ENCODE measurements around the gene AASDH.
A peak's percentile ranks its signal among the peaks of the same experiment; 100 is the strongest.

Gene AASDH

DNA sequence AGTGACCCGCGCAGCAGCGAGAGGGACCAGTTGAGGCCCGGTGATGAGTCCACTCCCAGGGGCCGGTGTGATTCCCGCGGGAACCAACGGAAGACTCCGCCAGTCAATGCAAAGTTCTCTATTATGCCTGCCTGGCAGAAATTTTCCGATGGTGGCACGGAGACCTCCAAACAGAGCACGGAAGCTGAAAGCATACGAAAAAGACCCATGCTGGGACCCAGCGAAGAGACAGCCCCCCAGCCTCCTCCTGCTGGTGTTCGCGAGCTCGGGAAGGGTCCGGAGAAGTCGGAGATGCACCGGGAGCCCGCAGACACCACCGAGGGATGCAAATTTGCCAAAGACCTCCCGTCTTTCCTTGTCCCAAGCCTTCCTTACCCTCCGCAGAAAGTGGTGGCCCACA lies 71.7 kb downstream of the AASDH start:
- no peak for DNase-seq (ENCODE audit: low read depth in 2 of 2)

DNA sequence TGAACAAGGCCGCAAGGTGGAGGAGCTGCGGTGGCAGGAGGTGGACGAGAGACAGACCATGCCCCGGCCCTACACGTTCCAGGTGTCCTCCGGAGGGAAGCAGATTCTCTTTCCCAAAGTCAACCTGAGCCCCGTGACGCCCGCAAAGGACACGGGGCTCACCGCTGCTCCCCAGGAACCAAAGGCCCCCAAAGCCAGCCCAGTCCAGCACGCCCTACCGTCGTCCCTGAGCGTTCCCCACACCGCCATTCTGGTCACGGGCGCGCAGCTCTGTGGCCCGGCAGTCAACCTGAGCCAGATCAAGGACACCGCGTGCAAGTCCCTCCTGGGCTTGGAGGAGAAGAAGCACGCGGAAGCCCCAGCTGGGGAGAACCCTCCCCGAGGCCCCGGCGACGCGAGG lies 72.2 kb downstream of the AASDH start:
- no peak for DNase-seq (ENCODE audit: low read depth in 2 of 2)

DNA sequence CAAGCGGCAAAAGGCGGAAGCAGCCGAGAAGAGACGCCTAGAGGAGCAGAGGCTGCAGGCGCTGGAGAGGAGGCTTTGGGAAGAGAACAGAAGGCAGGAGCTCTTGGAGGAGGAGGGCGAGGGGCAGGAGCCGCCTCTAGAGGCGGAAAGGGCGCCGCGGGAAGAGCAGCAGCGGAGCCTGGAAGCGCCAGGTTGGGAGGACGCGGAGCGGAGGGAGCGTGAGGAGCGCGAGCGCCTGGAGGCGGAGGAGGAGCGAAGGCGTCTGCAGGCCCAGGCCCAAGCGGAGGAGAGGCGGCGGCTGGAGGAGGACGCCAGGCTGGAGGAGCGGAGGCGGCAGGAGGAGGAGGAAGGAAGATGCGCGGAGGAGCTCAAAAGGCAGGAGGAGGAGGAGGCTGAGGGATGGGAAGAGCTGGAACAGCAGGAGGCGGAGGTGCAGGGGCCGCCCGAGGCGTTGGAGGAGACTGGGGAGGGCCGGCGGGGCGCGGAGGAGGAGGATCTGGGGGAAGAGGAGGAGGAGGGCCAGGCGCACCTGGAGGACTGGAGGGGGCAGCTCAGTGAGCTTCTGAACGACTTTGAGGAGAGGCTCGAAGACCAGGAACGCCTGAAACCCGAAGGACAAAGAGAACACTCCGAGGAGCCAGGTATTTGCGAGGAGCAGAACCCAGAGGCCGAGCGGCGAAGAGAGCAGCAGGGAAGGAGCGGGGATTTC lies 72.9 kb downstream of the AASDH start:
- no peak for DNase-seq (ENCODE audit: low read depth in 2 of 2)

DNA sequence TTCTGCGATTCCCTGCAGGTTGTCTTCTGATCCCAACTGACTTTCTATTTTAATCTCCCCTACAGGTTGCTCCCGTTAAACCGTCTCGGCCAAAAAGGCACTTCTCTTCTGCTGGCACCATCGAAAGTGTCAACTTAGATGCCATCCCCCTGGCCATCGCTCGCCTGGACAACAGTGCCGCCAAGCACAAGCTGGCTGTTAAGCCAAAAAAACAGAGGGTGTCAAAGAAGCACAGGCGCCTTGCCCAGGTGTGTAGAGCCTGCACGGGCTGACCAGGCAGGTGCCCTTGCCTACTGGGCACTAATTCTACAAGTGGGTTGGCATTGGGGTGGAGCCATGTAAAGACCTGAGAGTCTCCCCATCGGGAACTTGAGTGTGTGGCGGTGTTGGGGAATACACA lies 74.2 kb downstream of the AASDH start:
- no peak for DNase-seq (ENCODE audit: low read depth in 2 of 2)

DNA sequence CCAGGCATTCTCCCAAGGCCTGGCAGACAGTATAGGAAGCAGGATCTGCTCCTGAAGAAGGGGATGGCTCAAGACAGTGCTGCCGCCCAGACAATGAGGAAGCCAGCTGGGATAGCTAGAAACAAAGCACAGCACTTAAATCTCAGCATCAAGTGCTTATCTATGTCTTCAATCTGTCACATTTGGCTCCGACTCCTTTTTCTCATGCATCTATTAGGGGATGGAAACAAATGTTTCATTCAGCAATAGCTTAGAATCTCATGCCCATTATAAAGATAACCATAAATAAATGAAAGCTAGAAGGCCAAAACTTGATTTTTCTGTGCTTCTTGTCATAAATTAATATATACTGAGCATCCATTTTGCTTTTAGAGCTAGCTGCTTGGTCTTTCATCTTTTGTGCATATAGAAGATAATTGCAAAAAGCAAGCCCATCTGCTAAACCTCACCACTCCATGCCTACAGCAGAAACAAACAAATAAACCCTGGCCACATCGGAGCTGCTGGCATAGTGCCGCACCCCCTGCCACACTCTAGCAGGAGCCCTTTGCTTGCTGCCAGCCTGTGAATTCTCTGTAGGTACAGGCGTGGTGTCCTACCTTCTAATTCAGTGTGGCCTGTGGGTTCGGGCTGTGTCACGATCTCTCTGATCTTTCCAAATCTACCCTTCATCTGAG lies 75.9 kb downstream of the AASDH start:
- no peak for DNase-seq (ENCODE audit: low read depth in 2 of 2)

DNA sequence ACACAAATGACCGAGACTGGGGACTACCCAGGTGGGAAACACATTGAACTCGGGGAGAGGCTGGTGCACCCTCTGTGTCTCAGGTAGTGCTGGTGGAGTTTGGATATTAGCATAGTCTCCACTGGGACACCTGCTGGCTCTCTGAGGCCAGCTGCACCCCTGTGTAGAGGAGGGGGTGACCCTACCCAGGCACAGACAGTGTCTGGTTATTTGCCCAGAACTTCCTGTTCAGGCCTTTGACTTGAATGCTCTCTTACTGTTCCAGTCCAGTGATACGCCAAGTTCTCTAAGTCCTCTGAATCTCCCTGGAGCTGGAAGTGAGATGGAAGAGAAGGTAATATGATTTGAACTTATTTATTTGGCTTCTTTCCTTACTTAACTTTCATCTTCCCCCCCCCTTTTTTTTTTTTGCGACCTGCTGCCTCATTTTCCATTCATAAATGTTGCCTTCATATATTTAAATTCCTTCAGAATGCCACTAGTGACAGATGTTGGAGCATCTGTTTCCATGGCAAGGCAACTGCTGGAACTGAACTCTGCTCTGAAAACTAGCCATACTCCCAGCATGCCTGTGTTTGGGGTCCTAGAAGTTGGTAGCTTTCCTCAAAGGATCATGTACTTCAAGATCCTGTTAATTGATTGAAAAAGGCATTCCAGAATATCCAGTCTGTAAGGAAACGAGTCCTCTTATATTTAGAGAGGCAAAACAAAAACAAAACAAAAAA lies 76.7 kb downstream of the AASDH start:
- DNase-seq (ENCODE audit: low read depth in 2 of 2): no peak

DNA sequence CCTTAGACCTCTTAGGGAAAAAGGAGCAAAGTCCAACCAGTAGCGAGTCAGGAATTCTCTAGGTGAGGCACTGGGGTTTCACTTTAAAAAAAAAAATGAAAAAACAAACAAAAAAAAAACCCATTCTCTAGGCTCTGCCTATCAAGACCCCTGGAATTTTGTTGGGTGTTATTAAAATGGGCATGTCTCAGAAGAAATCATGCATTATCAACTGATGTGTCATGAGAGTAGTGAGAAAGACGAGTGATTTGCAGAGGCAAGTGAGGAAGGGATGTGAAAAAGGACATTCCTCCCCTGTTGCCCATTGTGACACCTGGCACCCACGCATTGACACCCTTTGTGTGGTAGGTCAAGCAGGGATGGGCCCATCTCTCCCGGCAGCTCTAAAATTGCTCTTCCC lies 78.9 kb downstream of the AASDH start:
- no peak for DNase-seq (ENCODE audit: low read depth in 2 of 2)

DNA sequence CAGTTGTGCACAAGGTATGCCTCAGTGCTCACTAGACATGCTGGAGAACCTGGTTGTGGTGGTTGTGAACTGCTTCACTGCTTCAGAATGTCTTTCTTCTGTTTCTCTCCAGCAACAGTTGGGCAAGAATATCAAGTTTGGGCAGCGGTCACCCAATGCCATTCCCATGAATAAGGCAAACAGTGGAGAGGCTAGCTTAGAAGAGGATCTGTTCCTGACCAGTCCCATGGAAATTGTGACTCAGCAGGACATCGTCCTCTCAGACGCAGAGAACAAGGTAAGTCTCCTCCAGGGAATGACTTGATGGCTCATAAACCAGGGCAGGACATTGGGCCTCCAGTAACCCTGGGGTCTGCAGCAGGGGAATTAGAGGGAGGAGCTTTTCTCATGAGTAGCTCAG lies 79.9 kb downstream of the AASDH start:
- no peak for DNase-seq (ENCODE audit: low read depth in 2 of 2)

DNA sequence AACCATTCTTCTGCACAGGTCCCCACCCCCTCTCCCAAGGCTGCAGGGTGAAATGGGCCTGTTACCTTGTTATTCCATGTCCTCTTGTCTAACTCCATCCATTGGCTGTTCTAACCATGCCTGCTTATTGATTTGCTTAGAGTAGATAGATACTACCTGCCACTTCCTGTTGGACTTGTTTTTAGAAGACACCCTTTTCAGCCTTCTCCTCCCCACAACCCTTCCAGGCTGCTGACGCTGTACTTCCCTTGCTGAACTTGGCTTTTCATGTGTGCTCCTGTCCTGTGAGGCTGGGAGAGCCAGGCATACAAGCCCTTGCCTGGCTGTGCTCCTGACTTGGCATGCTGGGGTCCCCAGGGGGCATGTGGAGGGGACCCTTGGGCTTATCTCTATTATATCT lies 81.9 kb downstream of the AASDH start:
- no peak for DNase-seq (ENCODE audit: low read depth in 2 of 2)

DNA sequence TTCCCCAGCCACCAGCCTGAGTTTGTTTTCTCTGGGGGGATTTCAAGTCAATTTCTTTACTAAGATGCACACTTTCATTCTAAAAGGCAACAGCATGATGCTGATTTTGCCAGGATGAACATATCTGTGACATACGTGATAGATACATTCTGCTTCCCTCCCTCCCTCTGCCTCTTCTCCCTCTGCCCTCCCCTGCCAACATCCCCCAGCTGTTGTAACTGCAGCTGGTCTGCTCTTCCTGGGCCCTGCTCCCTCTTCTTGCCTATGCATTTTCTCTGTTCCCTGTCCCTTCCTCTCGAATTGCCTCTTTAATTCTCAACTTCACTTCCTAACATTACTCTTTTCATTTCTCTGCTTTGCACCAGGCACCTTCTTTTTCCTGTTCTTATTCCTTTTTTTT lies 83.4 kb downstream of the AASDH start:
- DNase-seq (ENCODE audit: low read depth in 2 of 2): no peak

DNA sequence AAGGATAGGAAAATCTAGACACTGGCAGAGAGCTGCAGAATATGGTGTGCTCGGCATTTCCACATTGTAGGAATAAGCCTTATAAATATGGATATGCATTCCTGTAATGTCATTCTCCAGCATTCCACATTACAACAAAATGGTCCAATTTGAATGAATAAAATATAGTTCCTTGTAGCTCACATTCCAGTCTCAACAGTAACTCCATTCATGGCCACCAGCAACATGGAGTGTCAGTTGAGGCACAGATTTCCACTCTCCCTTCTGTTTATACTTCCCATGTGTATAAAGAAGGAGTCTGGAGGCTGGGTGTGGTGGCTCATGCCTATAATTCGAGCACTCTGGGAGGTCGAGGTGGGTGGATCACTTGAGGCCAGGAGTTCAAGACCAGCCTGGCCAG lies 84.5 kb downstream of the AASDH start:
- no peak for DNase-seq (ENCODE audit: low read depth in 2 of 2)

DNA sequence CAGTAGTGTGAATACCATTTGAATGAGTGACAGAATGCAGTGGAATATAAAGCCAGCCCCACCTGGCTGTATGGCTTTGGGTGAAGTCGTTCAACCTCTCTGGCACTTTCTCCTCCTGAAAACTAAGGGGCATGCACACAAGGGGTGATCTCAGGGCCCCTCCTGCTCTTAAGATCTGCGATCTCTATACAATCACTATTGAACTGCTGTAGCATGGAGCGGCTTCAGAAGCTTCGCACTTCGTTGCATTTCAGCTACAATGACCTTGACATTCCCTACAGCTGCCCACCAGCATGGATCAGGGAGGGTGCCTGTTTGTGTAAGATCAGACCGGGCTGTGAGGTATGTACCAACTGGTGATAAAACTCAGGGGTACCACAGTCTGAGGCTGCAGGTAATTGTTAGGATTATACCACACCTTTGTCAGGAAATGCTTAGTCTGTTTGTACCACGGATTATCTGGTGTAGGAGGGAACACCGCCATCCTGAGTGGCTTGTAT lies 85.2 kb downstream of the AASDH start:
- no peak for DNase-seq (ENCODE audit: low read depth in 2 of 2)

DNA sequence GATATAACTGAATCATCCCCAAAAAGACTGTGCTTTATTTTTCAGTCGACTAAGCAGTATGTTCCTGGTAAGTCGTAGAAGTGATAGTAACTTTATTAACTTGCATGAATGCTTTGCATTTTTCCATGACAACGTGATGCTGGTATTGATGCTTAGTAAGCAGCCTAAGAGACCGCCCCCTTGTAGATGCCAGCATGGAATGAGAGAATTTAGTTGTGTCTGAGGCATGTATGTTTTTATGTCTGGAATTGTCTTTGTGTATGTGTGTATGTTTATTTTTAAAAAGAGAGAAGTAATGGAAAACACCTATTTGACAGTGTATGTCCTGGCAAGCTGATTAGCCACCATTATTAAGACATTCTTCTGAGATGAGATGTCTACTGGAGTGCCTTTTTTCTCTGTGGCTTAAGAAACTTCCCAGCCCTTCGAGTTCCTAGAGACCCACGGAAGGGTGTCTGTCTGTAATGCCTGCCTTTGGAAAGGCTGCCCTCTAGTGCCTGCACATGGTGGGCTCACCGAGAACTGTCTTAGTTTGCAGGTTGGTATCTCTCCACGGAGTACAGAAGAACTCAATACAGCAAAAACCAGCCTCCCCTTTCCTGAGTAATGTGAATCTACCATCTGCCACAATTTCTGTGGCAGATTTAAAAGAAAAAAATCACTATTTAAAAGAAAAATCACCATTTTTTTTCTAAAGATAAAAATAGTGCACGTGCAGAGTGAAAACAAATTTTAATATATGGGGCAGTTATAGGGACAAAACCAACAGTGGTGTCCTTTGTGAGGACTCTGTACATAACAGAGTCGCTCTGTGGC lies 85.9 kb downstream of the AASDH start:
- peak; percentile 22 to 47 for DNase-seq (ENCODE audit: low read depth in 2 of 2)

DNA sequence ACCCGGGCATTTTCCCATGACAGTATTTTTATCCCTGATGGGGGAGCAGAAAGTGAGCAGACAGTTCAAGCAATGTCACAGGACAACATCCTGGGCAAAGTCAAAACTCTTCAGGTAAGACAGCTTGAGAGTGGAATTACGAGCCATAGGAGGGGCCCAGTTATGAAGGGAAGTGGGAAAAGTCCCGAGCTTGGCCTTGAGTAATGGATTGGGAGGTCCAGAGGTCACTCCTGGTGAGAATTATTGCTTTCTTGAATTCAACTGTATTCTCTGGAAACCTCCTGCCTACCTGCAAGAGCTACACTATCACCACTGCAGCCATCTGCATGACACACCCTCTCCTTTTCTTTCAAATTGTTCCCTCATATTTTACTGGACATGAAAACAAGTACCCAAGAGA lies 89.1 kb downstream of the AASDH start:
- DNase-seq (ENCODE audit: low read depth in 2 of 2): no peak

DNA sequence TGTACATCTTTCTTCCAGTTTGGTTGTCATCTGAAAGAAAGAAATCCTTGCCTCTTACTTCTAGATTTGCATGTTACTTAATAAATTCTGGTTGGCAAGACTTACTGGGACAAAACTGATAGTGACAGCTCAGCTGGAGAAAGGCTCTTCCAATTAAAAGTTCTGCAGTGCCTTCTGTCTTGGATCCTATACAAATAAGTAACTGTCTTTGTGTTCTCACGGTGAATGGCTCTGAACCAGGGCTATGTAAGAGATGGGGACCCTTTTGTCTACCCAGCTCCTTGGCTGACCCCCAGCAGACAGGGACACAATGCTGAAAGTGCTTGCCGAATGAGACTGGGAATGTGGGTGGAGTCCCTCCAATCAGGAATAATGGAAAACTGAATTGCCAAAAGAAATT lies 89.5 kb downstream of the AASDH start:
- no peak for DNase-seq (ENCODE audit: low read depth in 2 of 2)

DNA sequence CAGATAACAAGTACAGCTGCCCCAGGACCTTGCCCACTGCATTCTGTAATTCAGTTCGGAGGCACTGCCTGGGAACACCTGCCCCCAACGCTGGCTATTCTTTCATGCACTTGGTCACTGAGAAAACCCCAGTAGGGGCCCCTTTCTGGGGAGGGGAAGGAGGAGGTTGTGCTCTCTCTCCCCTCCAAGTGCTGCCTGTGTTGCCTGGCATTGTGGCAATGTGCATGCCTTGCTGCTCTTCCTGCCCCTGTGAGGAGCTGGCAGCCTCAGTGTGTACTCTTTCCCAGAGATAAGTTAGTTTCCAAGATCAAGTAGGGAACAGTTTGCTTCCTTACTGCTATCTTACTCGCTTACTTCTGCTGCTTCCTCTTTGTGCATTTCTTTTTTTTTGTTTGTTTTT lies 90.8 kb downstream of the AASDH start:
- DNase-seq (ENCODE audit: low read depth in 2 of 2): no peak

DNA sequence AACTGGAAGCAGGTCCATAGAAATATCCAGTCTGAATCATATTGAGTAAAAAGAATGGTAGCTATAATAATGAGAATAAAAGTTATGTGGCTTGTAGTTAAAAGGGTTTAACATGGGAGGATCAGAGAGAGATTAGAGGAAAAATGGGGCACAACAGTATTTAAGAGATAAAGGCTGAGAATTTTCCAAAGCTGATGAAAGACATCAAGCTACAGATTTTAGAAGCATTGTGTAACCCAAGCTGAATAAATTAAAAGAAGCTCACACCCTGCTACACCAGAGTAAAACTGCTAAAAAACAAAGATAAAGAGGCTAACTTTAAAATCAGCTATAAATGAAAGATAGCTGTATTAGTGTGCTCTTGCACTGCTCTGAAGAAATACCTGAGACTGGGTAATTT lies 94.2 kb downstream of the AASDH start:
- no peak for DNase-seq (ENCODE audit: low read depth in 2 of 2)

DNA sequence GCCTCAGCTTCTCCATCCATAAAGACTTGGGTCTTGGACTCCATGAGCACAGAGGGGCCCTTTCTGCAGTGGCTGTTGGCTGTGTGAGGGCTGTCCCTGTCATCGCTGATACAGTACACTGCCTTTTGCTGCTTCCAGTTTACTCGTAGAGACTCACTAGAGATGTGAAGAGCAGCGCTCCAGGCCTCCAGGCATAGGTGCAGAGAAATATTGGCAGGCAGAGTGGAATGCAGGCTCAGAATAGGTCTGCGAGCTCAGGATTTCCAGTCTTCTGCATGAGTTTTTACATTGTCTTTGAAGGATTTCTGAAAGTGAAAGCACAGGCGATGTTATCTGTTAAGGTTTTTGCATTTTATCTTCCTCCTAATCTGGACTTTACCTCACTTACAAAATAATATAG lies 97.4 kb downstream of the AASDH start:
- DNase-seq (ENCODE audit: low read depth in 2 of 2): no peak

DNA sequence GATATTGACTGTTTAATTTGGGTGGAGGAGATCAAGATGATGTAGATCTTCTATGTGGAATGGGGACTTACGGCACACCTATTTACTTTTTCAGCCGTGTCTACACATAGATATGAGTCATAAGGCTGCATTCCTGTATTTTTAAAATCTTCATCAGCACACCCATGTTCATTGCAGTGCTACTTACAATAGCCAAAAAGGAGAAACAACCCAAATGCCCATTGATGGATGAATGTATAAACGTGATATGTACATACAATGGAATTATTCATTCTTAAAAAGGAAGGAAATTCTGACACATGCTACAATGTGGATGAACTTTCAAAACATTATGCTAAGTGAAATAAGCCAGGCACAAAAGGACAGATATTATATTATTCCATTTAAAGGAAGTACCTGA lies 98.6 kb downstream of the AASDH start:
- no peak for DNase-seq (ENCODE audit: low read depth in 2 of 2)
